GM23338 (cell line): ENCODE data around the gene PTPRN2. TPM values are rescaled to one million over a fixed set of nuclear protein-coding genes. Genes with fewer than 3 reads are reported as not detected.

ENCODE experiments used
- ATAC-seq: fragments of 200-7000 bp; cut with Tn5 transposase; 3 replicates; pipeline ENCODE4 v1.9.1; 2020
- DNase-seq: peaks from one replicate; pipeline ENCODE4 v3.0.0-alpha.2; 2015; ENCODE audit warnings: low spot score
- H2AFZ ChIP-seq: fragments of 200-600 bp; sonication (generic); 2 replicates; pipeline ENCODE4 v1.8.0; 2016; ENCODE audit warnings: antibody characterized with exemption, mild to moderate bottlenecking, moderate library complexity
- H3F3A ChIP-seq: fragments of 200-600 bp; sonication (generic); replicated peaks from 2 replicates; pipeline ENCODE4 v1.8.0; 2017; ENCODE audit warnings: antibody characterized with exemption, mixed run types, low read depth
- H3K27ac ChIP-seq: fragments of 200-600 bp; sonication (generic); 2 replicates; pipeline ENCODE4 v1.6.1; 2016; ENCODE audit warnings: low read depth
- H3K27me3 ChIP-seq: fragments of 200-600 bp; sonication (generic); 2 replicates; pipeline ENCODE4 v1.8.0; 2016; ENCODE audit warnings: mild to moderate bottlenecking, mixed run types, moderate library complexity; ENCODE audit not compliant: insufficient read depth
- H3K36me3 ChIP-seq: fragments of 200-600 bp; sonication (generic); 2 replicates; pipeline ENCODE4 v1.8.0; 2016; ENCODE audit warnings: mild to moderate bottlenecking; ENCODE audit not compliant: insufficient read depth
- H3K4me1 ChIP-seq: fragments of 200-600 bp; sonication (generic); 2 replicates; pipeline ENCODE4 v1.8.0; 2016; ENCODE audit warnings: mild to moderate bottlenecking, moderate library complexity; ENCODE audit not compliant: insufficient read depth
- H3K4me2 ChIP-seq: fragments of 200-600 bp; sonication (generic); 2 replicates; pipeline ENCODE4 v1.7.1; 2017; ENCODE audit warnings: mixed run types
- H3K4me3 ChIP-seq: fragments of 200-600 bp; sonication (generic); 2 replicates; pipeline ENCODE4 v1.6.1; 2016; ENCODE audit warnings: mixed run types
- H3K79me2 ChIP-seq: fragments of 200-600 bp; sonication (generic); replicated peaks from 2 replicates; pipeline ENCODE4 v1.8.0; 2017; ENCODE audit warnings: mild to moderate bottlenecking; ENCODE audit not compliant: insufficient read depth
- H3K9me2 ChIP-seq: fragments of 200-600 bp; sonication (generic); 2 replicates; pipeline ENCODE4 v1.8.0; 2017; ENCODE audit not compliant: insufficient read depth
- H4K20me1 ChIP-seq: fragments of 200-600 bp; sonication (generic); replicated peaks from 2 replicates; pipeline ENCODE4 v1.8.0; 2017; ENCODE audit warnings: mild to moderate bottlenecking; ENCODE audit not compliant: insufficient read depth
- H3K27ac Mint-ChIP-seq: 2 replicates; pipeline ENCODE4 v1.8.0; 2020; ENCODE audit warnings: inconsistent platforms, mild to moderate bottlenecking, moderate library complexity, mixed read lengths
- H3K27me3 Mint-ChIP-seq: 3 replicates; pipeline ENCODE4 v1.8.0; 2022; ENCODE audit warnings: low read depth, mild to moderate bottlenecking, moderate library complexity, mixed read lengths, inconsistent platforms; ENCODE audit not compliant: insufficient read depth, poor library complexity
- H3K36me3 Mint-ChIP-seq: 3 replicates; pipeline ENCODE4 v1.8.0; 2021; ENCODE audit warnings: low read depth, mild to moderate bottlenecking, inconsistent platforms, moderate library complexity, mixed read lengths
- H3K4me1 Mint-ChIP-seq: 3 replicates; pipeline ENCODE4 v1.8.0; 2020; ENCODE audit warnings: mild to moderate bottlenecking, inconsistent platforms, mixed read lengths
- H3K4me3 Mint-ChIP-seq: 3 replicates; pipeline ENCODE4 v1.8.0; 2021; ENCODE audit warnings: moderate library complexity, mild to moderate bottlenecking, inconsistent platforms, mixed read lengths
- H3K9me3 Mint-ChIP-seq: 3 replicates; pipeline ENCODE4 v1.8.0; 2020; ENCODE audit warnings: moderate library complexity, mild to moderate bottlenecking, inconsistent platforms, mixed read lengths
- CREB1 ChIP-seq: fragments of 250-450 bp; sonication (Bioruptor Pico); IDR thresholded peaks from 2 replicates; pipeline ENCODE4 v1.5.0; 2020; ENCODE audit warnings: low read depth, mild to moderate bottlenecking, moderate library complexity
- ETS1 ChIP-seq: IDR thresholded peaks from 2 replicates; pipeline ENCODE4 v1.6.1; 2016; ENCODE audit warnings: antibody characterized with exemption
- EZH2phosphoT487 ChIP-seq: fragments of 200-600 bp; sonication (generic); IDR thresholded peaks from one replicate; pipeline ENCODE4 v1.8.1; 2018; ENCODE audit warnings: antibody characterized with exemption; ENCODE audit not compliant: unreplicated experiment
- JUNB ChIP-seq: IDR thresholded peaks from one replicate; pipeline ENCODE4 v1.6.1; 2016; ENCODE audit warnings: antibody characterized with exemption; ENCODE audit not compliant: unreplicated experiment
- NANOG ChIP-seq: IDR thresholded peaks from 2 replicates; pipeline ENCODE4 v1.6.1; 2016; ENCODE audit warnings: antibody characterized with exemption, borderline replicate concordance
- REST ChIP-seq: IDR thresholded peaks from one replicate; pipeline ENCODE4 v1.6.1; 2018; ENCODE audit warnings: antibody characterized with exemption; ENCODE audit not compliant: unreplicated experiment
- ZNF114 ChIP-seq: fragments of 250-450 bp; sonication (Bioruptor Pico); IDR thresholded peaks from 2 replicates; pipeline ENCODE4 v1.5.0; 2020; ENCODE audit warnings: mild to moderate bottlenecking, moderate library complexity
- ZNF331 ChIP-seq: fragments of 250-450 bp; sonication (Bioruptor Pico); IDR thresholded peaks from 2 replicates; pipeline ENCODE4 v1.5.0; 2020; ENCODE audit warnings: low read depth, mild to moderate bottlenecking, moderate library complexity
- ZNF462 ChIP-seq: fragments of 250-450 bp; sonication (Bioruptor Pico); IDR thresholded peaks from 2 replicates; pipeline ENCODE4 v1.5.0; 2020; ENCODE audit warnings: mild to moderate bottlenecking, moderate library complexity
- polyA plus RNA-seq: library from polyadenylated mRNA; unstranded; fragments of >200 nt; fragmentation: Nextera tagmentation; extraction: Ambion mirVana; gene quantifications from 2 replicates; pipeline ENCODE4 v1.2.1, GENCODE V29; 2016
- total RNA-seq: library from RNA; depleted of rRNA; stranded (reverse); fragments of >200 nt; shearing (Covaris generic); gene quantifications from 2 replicates; pipeline ENCODE4 v1.2.3, GENCODE V29; 2014
- TF ChIP-seq, protein P1 (sequence below), 2 experiments: fragments of 200-600 bp in 1 of 2; sonication (generic) in 1 of 2; conservative IDR thresholded peaks; 2 replicates each; pipeline versions ENCODE4 v1.5.1 to v1.6.1; 2016 to 2017; ENCODE audit warnings: antibody characterized with exemption in 2 of 2, low read depth in 2 of 2, mild to moderate bottlenecking in 2 of 2, moderate library complexity in 1 of 2

Gene PTPRN2
- total and polyA plus RNA-seq, 2 experiments from 2014 or later, result 0.87 to 4.0 TPM

- TF ChIP-seq ETS1 (no peak), NANOG (no peak), EZH2phosphoT487 (no peak), ZNF331 (CRISPR knock-in tag) (no peak)
- TF ChIP-seq, protein P1, sequence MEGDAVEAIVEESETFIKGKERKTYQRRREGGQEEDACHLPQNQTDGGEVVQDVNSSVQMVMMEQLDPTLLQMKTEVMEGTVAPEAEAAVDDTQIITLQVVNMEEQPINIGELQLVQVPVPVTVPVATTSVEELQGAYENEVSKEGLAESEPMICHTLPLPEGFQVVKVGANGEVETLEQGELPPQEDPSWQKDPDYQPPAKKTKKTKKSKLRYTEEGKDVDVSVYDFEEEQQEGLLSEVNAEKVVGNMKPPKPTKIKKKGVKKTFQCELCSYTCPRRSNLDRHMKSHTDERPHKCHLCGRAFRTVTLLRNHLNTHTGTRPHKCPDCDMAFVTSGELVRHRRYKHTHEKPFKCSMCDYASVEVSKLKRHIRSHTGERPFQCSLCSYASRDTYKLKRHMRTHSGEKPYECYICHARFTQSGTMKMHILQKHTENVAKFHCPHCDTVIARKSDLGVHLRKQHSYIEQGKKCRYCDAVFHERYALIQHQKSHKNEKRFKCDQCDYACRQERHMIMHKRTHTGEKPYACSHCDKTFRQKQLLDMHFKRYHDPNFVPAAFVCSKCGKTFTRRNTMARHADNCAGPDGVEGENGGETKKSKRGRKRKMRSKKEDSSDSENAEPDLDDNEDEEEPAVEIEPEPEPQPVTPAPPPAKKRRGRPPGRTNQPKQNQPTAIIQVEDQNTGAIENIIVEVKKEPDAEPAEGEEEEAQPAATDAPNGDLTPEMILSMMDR (conservative IDR thresholded peaks at IDR 0.05; ENCODE audit: low read depth in 2 of 2), result no peak
These were observed 602.0 kb downstream of the PTPRN2 start (continued) for GRCh38 chr7:157985636-157986035.

DNA sequence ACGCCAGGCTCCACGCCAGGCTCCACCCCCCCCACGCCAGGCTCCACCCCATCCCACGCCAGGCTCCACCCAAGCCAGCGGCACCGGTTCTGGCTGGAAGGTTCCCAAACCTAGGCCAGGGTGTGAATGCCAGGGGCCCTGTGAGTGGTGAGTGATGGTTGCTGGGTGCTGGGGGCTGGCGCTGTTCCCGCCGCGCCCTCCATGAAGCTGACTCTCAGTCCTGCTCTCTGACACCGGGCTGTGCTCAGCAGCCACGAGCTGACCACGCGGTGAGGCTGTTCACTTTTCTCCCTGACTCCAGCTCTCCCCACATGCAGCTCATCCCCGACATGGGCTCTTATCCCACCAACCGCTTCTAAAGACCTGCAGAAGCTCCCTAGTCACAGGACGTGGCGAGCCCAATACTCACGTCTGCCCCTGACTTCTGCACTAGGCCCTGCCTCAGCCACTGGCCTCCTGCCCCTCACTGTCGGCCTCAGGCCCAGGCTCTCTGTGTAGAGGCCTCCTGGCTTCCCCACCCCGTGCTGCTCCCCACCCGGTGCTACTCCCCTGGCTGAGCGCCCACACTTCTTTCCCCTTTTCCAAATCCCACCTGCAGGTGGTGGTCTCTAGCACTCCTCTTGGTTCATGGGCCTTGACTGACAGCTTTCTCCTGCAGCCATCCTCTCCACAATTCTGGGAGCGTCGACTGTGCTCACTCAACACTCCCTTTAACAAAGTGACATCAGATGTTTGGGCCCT lies 603.0 kb downstream of the PTPRN2 start:
- no peak for DNase-seq
- Mint-ChIP-seq H3K4me1 (no peaks in the 10 kb centered on the region), H3K4me3 (no peak overlapping the region), H3K36me3 (peaks cover 54% of the 10 kb centered on the region), H3K9me3 (peaks cover 93% of the 10 kb centered on the region), H3K27ac (no peak overlapping the region), H3K27me3 (peaks cover 5% of the 10 kb centered on the region)
- Histone ChIP-seq H3K27ac (no peak overlapping the region), H3K36me3 (no peaks in the 10 kb centered on the region; the same call in 1 of the 2 replicates), H3K4me2 (no peak overlapping the region), H2AFZ (no peak overlapping the region), H3K9me2 (no peaks in the 10 kb centered on the region), H3K4me3 (no peak overlapping the region), H4K20me1 (no peaks in the 10 kb centered on the region), H3K27me3 (no peaks in the 10 kb centered on the region), H3F3A (no peaks in the 10 kb centered on the region), H3K79me2 (no peaks in the 10 kb centered on the region), H3K4me1 (no peaks in the 10 kb centered on the region)
- no peak for ATAC-seq
- TF ChIP-seq ZNF331 (CRISPR knock-in tag) (no peak), ZNF114 (no peak), ZNF462 (CRISPR knock-in tag) (no peak), REST (no peak), ETS1 (no peak), JUNB (no peak), CREB1 (CRISPR knock-in tag) (no peak)
